Keratinocyte (primary cell): ENCODE measurements around the gene STXBP2. TPM values are rescaled to one million over a fixed set of nuclear protein-coding genes. Genes with fewer than 3 reads are reported as not detected.

Experiments used
- DNase-seq: peaks from one replicate; pipeline ENCODE4 v3.0.0-alpha.2; 2011; ENCODE audit warnings: low read depth, missing footprints, low spot score
- FAIRE-seq: peaks from 2 replicates; lab custom pipeline; 2011; peaks lifted over from hg19 to GRCh38; lab: Jason Lieb, UNC
- H2AFZ ChIP-seq: 2 replicates; pipeline ENCODE4 v1.6.0; 2012; ENCODE audit warnings: low read length, control low read depth, inconsistent platforms; ENCODE audit not compliant: control insufficient read depth
- H3K27ac ChIP-seq: 2 replicates; pipeline ENCODE4 v1.5.1; 2011; ENCODE audit warnings: low read length; ENCODE audit not compliant: control insufficient read depth, insufficient read depth
- H3K27me3 ChIP-seq: 3 replicates; pipeline ENCODE4 v1.6.0; 2011; ENCODE audit warnings: low read length; ENCODE audit not compliant: control insufficient read depth, insufficient read depth; ENCODE audit errors: extremely low read depth
- H3K36me3 ChIP-seq, 2 experiments: 2 replicates in 1 of 2; 3 replicates in 1 of 2; pipeline ENCODE4 v1.5.1; 2011; ENCODE audit warnings: low read length in 2 of 2, mild to moderate bottlenecking in 1 of 2; ENCODE audit not compliant: control insufficient read depth in 2 of 2, insufficient read depth in 2 of 2; ENCODE audit errors: extremely low read depth in 1 of 2
- H3K4me1 ChIP-seq: 3 replicates; pipeline ENCODE4 v1.5.1; 2011; ENCODE audit warnings: low read length; ENCODE audit not compliant: control insufficient read depth, insufficient read depth; ENCODE audit errors: extremely low read depth
- H3K4me2 ChIP-seq: 3 replicates; pipeline ENCODE4 v1.6.0; 2011; ENCODE audit warnings: low read depth, low read length; ENCODE audit not compliant: control insufficient read depth, insufficient read depth; ENCODE audit errors: extremely low read depth
- H3K4me3 ChIP-seq, 3 experiments: fragments of 200-600 bp in 1 of 3; sonication (generic) in 1 of 3; 2 replicates in 2 of 3; 3 replicates in 1 of 3; pipeline ENCODE4 v1.5.1; 2011 to 2016; ENCODE audit warnings: low read length in 3 of 3, mild to moderate bottlenecking in 3 of 3, control low read depth in 2 of 3, inconsistent platforms in 1 of 3, low read depth in 1 of 3, mixed read lengths in 1 of 3, mixed run types in 1 of 3, moderate library complexity in 1 of 3; ENCODE audit not compliant: control insufficient read depth in 2 of 3, insufficient read depth in 2 of 3; ENCODE audit errors: extremely low read depth in 1 of 3
- H3K79me2 ChIP-seq: 2 replicates; pipeline ENCODE4 v1.6.0; 2012; ENCODE audit warnings: low read length; ENCODE audit not compliant: control insufficient read depth, insufficient read depth
- H3K9ac ChIP-seq: 3 replicates; pipeline ENCODE4 v1.6.0; 2011; ENCODE audit warnings: low read length; ENCODE audit not compliant: control insufficient read depth, insufficient read depth; ENCODE audit errors: extremely low read depth
- H3K9me1 ChIP-seq: 3 replicates; pipeline ENCODE4 v1.6.0; 2011; ENCODE audit warnings: low read length; ENCODE audit not compliant: control insufficient read depth, insufficient read depth; ENCODE audit errors: extremely low read depth
- H3K9me3 ChIP-seq: 2 replicates; pipeline ENCODE4 v1.5.1; 2012; ENCODE audit warnings: low read depth, low read length; ENCODE audit not compliant: control insufficient read depth
- H4K20me1 ChIP-seq: 3 replicates; pipeline ENCODE4 v1.6.0; 2011; ENCODE audit warnings: low read length; ENCODE audit not compliant: control insufficient read depth, insufficient read depth; ENCODE audit errors: extremely low read depth
- CTCF ChIP-seq, 3 experiments: IDR thresholded peaks in 1 of 3; conservative IDR thresholded peaks in 1 of 3; optimal IDR thresholded peaks in 1 of 3; 2 replicates in 2 of 3; 3 replicates in 1 of 3; pipeline versions ENCODE3 to v1.5.1; 2011; ENCODE audit warnings: low read length in 3 of 3, mild to moderate bottlenecking in 3 of 3, moderate library complexity in 2 of 3, control low read depth in 1 of 3, inconsistent platforms in 1 of 3; ENCODE audit not compliant: insufficient read depth in 2 of 3; ENCODE audit errors: extremely low read depth in 1 of 3
- EZH2 ChIP-seq: IDR thresholded peaks from one replicate; pipeline ENCODE4 v1.6.1; 2012; ENCODE audit warnings: inconsistent platforms, mild to moderate bottlenecking, low read length, moderate library complexity
- dilution Hi-C: fragments of 300-500 bp; cut with MboI; formaldehyde crosslinking; loops from one replicate; pipeline ENCODE4 v1.7.0; 2020; ENCODE audit warnings: low sequenced_read_pairs; ENCODE audit not compliant: extremely low pct_ligation_motif_present
- polyA plus RNA-seq, 5 experiments: library from polyadenylated mRNA; depleted of rRNA in 3 of 5; stranded (reverse) in 3 of 5; stranded (forward) in 1 of 5; unstranded in 1 of 5; fragments of >200 nt; gene quantifications; 1 replicate in 1 of 5; 2 replicates in 3 of 5; 3 replicates in 1 of 5; pipeline versions ENCODE4 v1.2.1 to v1.2.3, GENCODE V29; 2011 to 2012; ENCODE audit warnings: missing spikeins in 2 of 5, low read depth in 1 of 5, low replicate concordance in 1 of 5

The STXBP2 gene
- polyA plus RNA-seq, 1 donor (not counting 4 experiments of a cell fraction or from before 2014, with no cell fraction given): 58.8 TPM

GRCh38 chr19:7644550-7644877, 7.6 kb downstream of the STXBP2 start:
- dilution Hi-C loops: no loop called here
- no peaks in the 10 kb centered on the region for H3K4me1 ChIP-seq
- no peak overlapping the region for H3K4me2 ChIP-seq
- H3K27me3 ChIP-seq: no peaks in the 10 kb centered on the region
- H3K9ac ChIP-seq: no peak overlapping the region
- no peak for TF ChIP-seq EZH2
- no peak for TF ChIP-seq CTCF (optimal IDR thresholded peaks at IDR 0.05 in 1 of 3, IDR thresholded peaks at IDR 0.05 in 1 of 3, conservative IDR thresholded peaks at IDR 0.05 in 1 of 3; ENCODE audit: extremely low read depth in 1 of 3, insufficient read depth in 2 of 3, low read length in 3 of 3)
- DNase-seq (no peak), FAIRE-seq (no peak)
- no peaks in the 10 kb centered on the region for H3K9me3 ChIP-seq
- peaks cover 8% of the 10 kb centered on the region for H3K79me2 ChIP-seq
- H3K27ac ChIP-seq: no peak overlapping the region
- H3K9me1 ChIP-seq: no peaks in the 10 kb centered on the region
- no peak overlapping the region for H2AFZ ChIP-seq
- no peaks in the 10 kb centered on the region for H4K20me1 ChIP-seq
- peaks cover 12 to 21% of the 10 kb centered on the region in 2 experiments for H3K36me3 ChIP-seq
- H3K4me3 ChIP-seq: no peak overlapping the region

GRCh38 chr19:7645163-7645562, 8.3 kb downstream of the STXBP2 start:
- no peak overlapping the region for H3K4me3 ChIP-seq
- H2AFZ ChIP-seq: no peak overlapping the region
- FAIRE-seq (no peak), DNase-seq (no peak)
- no peaks in the 10 kb centered on the region for H3K9me1 ChIP-seq
- dilution Hi-C loops: no loop called here
- H3K9me3 ChIP-seq: no peaks in the 10 kb centered on the region
- H3K27ac ChIP-seq: no peak overlapping the region
- no peak overlapping the region for H3K4me2 ChIP-seq
- H3K27me3 ChIP-seq: no peaks in the 10 kb centered on the region
- H3K36me3 ChIP-seq: peaks cover 5 to 18% of the 10 kb centered on the region in 2 experiments
- TF ChIP-seq EZH2 (no peak), CTCF (optimal IDR thresholded peaks at IDR 0.05 in 1 of 3, IDR thresholded peaks at IDR 0.05 in 1 of 3, conservative IDR thresholded peaks at IDR 0.05 in 1 of 3; ENCODE audit: extremely low read depth in 1 of 3, insufficient read depth in 2 of 3, low read length in 3 of 3) (no peak)
- no peak overlapping the region for H3K9ac ChIP-seq
- H3K79me2 ChIP-seq: peaks cover 2% of the 10 kb centered on the region
- H3K4me1 ChIP-seq: no peaks in the 10 kb centered on the region
- H4K20me1 ChIP-seq: no peaks in the 10 kb centered on the region
